NCI-H1092 (cell line): ENCODE data around the gene CCDC69.

Experiments used
- DNase-seq: peaks from one replicate; lab custom pipeline; 2025; lab: John Stamatoyannopoulos, UW

Gene CCDC69

GRCh38 chr5:151142933-151143332, 81.0 kb downstream of the CCDC69 start:
- no peak for DNase-seq

GRCh38 chr5:151141535-151141934, 82.4 kb downstream of the CCDC69 start:
- no peak for DNase-seq

GRCh38 chr5:151140686-151141459, 83.0 kb downstream of the CCDC69 start:
- no peak for DNase-seq

GRCh38 chr5:151139646-151140045, 84.2 kb downstream of the CCDC69 start:
- DNase-seq: no peak

GRCh38 chr5:151139015-151139414, 84.9 kb downstream of the CCDC69 start:
- no peak for DNase-seq

GRCh38 chr5:151138114-151138513, 85.8 kb downstream of the CCDC69 start:
- DNase-seq: no peak

- DNase-seq: no peak
Measured at GRCh38 chr5:151137067-151137825, 86.6 kb downstream of the CCDC69 start.

GRCh38 chr5:151134228-151134627, 89.7 kb downstream of the CCDC69 start:
- DNase-seq: no peak

GRCh38 chr5:151132963-151133362, 90.9 kb downstream of the CCDC69 start:
- DNase-seq: no peak
